NCI-H1092 (cell line): Measurements from ENCODE around the gene USP49.
"Not testable (repeated sequence)": the region's sequence is repeated elsewhere in the genome, so short reads cannot be mapped to it uniquely, and the experiment has no call there.

Source experiments
- DNase-seq: peaks from one replicate; lab custom pipeline; 2025; lab: John Stamatoyannopoulos, UW

The USP49 gene

GRCh38 chr6:41811946-41812345 lies 83.2 kb downstream of the USP49 start:
- DNase-seq: not testable (repeated sequence)

- no peak for DNase-seq
These were observed 84.1 kb downstream of the USP49 start for GRCh38 chr6:41811095-41811494.

- no peak for DNase-seq
These were observed 89.1 kb downstream of the USP49 start for GRCh38 chr6:41805830-41806774.

GRCh38 chr6:41801380-41801779 lies 93.8 kb downstream of the USP49 start:
- DNase-seq: no peak

GRCh38 chr6:41799559-41799911 lies 95.6 kb downstream of the USP49 start:
- no peak for DNase-seq

GRCh38 chr6:41798901-41799558 lies 96.1 kb downstream of the USP49 start:
- no peak for DNase-seq

- DNase-seq: no peak
These were observed 98.7 kb downstream of the USP49 start for GRCh38 chr6:41796474-41796873.

GRCh38 chr6:41791984-41792383 lies 103.2 kb downstream of the USP49 start:
- no peak for DNase-seq

GRCh38 chr6:41791305-41791704 lies 103.9 kb downstream of the USP49 start:
- no peak for DNase-seq

GRCh38 chr6:41790045-41790444 lies 105.1 kb downstream of the USP49 start:
- no peak for DNase-seq

- no peak for DNase-seq
These were observed 105.8 kb downstream of the USP49 start for GRCh38 chr6:41789390-41789724.

- DNase-seq: peak; percentile 86
These were observed 107.8 kb downstream of the USP49 start, which contains the start of gene TOMM6 for GRCh38 chr6:41787219-41787917. TSS of gene TOMM6 (plus strand) at chr6:41787694. CDS start at chr6:41787698, 4 bp downstream.

- DNase-seq: peak; percentile 60
These were observed 108.5 kb downstream of the USP49 start for GRCh38 chr6:41786451-41787218.

GRCh38 chr6:41785689-41786450 lies 109.3 kb downstream of the USP49 start:
- DNase-seq: no peak

- DNase-seq: no peak
These were observed 109.9 kb downstream of the USP49 start for GRCh38 chr6:41785254-41785653.

GRCh38 chr6:41784581-41785171 lies 110.5 kb downstream of the USP49 start:
- no peak for DNase-seq

GRCh38 chr6:41783106-41783780 lies 111.9 kb downstream of the USP49 start:
- no peak for DNase-seq

GRCh38 chr6:41781366-41781730 lies 113.8 kb downstream of the USP49 start:
- DNase-seq: no peak

GRCh38 chr6:41780551-41781365 lies 114.4 kb downstream of the USP49 start, which contains the start of gene PRICKLE4:
TSS of gene PRICKLE4 (plus strand) at chr6:41780782. CDS start at chr6:41783474, 2,692 bp downstream.
- DNase-seq: no peak
